IMR-90 (cell line): Measurements from ENCODE around the gene CFAP221.

ENCODE experiments used
- BHLHE40 ChIP-seq: fragments of 150-350 bp; IDR thresholded peaks from 2 replicates; pipeline ENCODE4 v1.6.1; 2016; ENCODE audit warnings: mild to moderate bottlenecking, low read depth, low read length
- CEBPB ChIP-seq: IDR thresholded peaks from 2 replicates; pipeline ENCODE4 v1.6.1; 2012; ENCODE audit warnings: low read depth, low read length, improper control_type of control experiment
- CTCF ChIP-seq: conservative IDR thresholded peaks from 2 replicates; pipeline ENCODE4 v1.5.1; 2012; ENCODE audit warnings: mild to moderate bottlenecking, low read depth, low read length, improper control_type of control experiment
- FOS ChIP-seq: fragments of 150-350 bp; IDR thresholded peaks from 2 replicates; pipeline ENCODE4 v1.6.1; 2016; ENCODE audit warnings: low read depth, low read length
- NFE2L2 ChIP-seq: fragments of 150-350 bp; IDR thresholded peaks from 2 replicates; pipeline ENCODE4 v1.6.1; 2016; ENCODE audit warnings: low read depth, mild to moderate bottlenecking, low read length
- POLR2A ChIP-seq: IDR thresholded peaks from 2 replicates; pipeline ENCODE4 v1.6.1; 2012; ENCODE audit warnings: mild to moderate bottlenecking, low read depth, low read length
- RAD21 ChIP-seq: IDR thresholded peaks from 2 replicates; pipeline ENCODE4 v1.6.1; 2012; ENCODE audit warnings: low read length, improper control_type of control experiment
- SMC3 ChIP-seq: fragments of 150-350 bp; IDR thresholded peaks from 2 replicates; pipeline ENCODE4 v1.6.1; 2016; ENCODE audit warnings: low read depth, mild to moderate bottlenecking, antibody characterized with exemption, low read length, moderate library complexity
- USF2 ChIP-seq: fragments of 150-350 bp; IDR thresholded peaks from 2 replicates; pipeline ENCODE4 v1.6.1; 2017; ENCODE audit warnings: mild to moderate bottlenecking, antibody characterized with exemption, low read length, low read depth

- TF ChIP-seq CTCF: no peak
- TF ChIP-seq POLR2A: no peak
- TF ChIP-seq RAD21: no peak
- no peak for TF ChIP-seq BHLHE40
- TF ChIP-seq FOS: no peak
- TF ChIP-seq CEBPB: no peak
- TF ChIP-seq NFE2L2: no peak
- TF ChIP-seq USF2: no peak
- no peak for TF ChIP-seq SMC3
Measured at GRCh38 chr2:119574864-119575263, 30.6 kb downstream of the CFAP221 start.
